GM12864 (cell line): ENCODE measurements around the gene SEMA3D.

Source experiments
- DNase-seq: peaks from one replicate; pipeline ENCODE4 v3.0.0-alpha.2; 2011; ENCODE audit warnings: low read depth
- H3K4me3 ChIP-seq: 2 replicates; pipeline ENCODE4 v1.5.1; 2011; ENCODE audit warnings: mild to moderate bottlenecking, low read depth, low read length, control low read depth
- CTCF ChIP-seq: IDR thresholded peaks from 2 replicates; pipeline ENCODE4 v1.5.1; 2011; ENCODE audit warnings: low read depth, mild to moderate bottlenecking, moderate library complexity, low read length, control low read depth, inconsistent platforms; ENCODE audit errors: missing control alignments

SEMA3D gene

GRCh38 chr7:85065888-85066485 is 120.9 kb downstream of the SEMA3D start:
- TF ChIP-seq CTCF: no peak
- no peak overlapping the region for H3K4me3 ChIP-seq
- no peak for DNase-seq

GRCh38 chr7:85065306-85065705 is 121.5 kb downstream of the SEMA3D start:
- TF ChIP-seq CTCF: no peak
- no peak for DNase-seq
- no peak overlapping the region for H3K4me3 ChIP-seq

- TF ChIP-seq CTCF: no peak
- no peak overlapping the region for H3K4me3 ChIP-seq
- DNase-seq: no peak
Measured at GRCh38 chr7:85062651-85063050, 124.2 kb downstream of the SEMA3D start.

GRCh38 chr7:85061456-85061855 is 125.4 kb downstream of the SEMA3D start:
- H3K4me3 ChIP-seq: no peak overlapping the region
- no peak for TF ChIP-seq CTCF
- DNase-seq: no peak

- no peak for DNase-seq
- H3K4me3 ChIP-seq: no peak overlapping the region
- TF ChIP-seq CTCF: no peak
Measured at GRCh38 chr7:85060696-85061095, 126.2 kb downstream of the SEMA3D start.

- no peak for TF ChIP-seq CTCF
- no peak for DNase-seq
Measured at GRCh38 chr7:85055906-85056305, 130.9 kb downstream of the SEMA3D start.

GRCh38 chr7:85055196-85055595 is 131.7 kb downstream of the SEMA3D start:
- no peak for DNase-seq
- TF ChIP-seq CTCF: no peak

More at GRCh38 chr7:85055906-85056305, 130.9 kb downstream of the SEMA3D start:
- H3K4me3 ChIP-seq: no peak overlapping the region

More at GRCh38 chr7:85055196-85055595, 131.7 kb downstream of the SEMA3D start:
- no peak overlapping the region for H3K4me3 ChIP-seq
